GM12873 (cell line): ENCODE data around the gene NOP9.

Experiments
- CTCF ChIP-seq: IDR thresholded peaks from 2 replicates; pipeline ENCODE4 v1.5.1; 2012; ENCODE audit warnings: low read depth, mild to moderate bottlenecking, moderate library complexity, low read length, control low read depth; ENCODE audit not compliant: insufficient read depth; ENCODE audit errors: missing control alignments

The NOP9 gene

GRCh38 chr14:24343795-24344660 is 44.4 kb downstream of the NOP9 start:
- TF ChIP-seq CTCF: no peak

GRCh38 chr14:24347134-24347533 is 47.5 kb downstream of the NOP9 start:
- TF ChIP-seq CTCF: no peak

GRCh38 chr14:24348186-24348585 is 48.5 kb downstream of the NOP9 start:
- no peak for TF ChIP-seq CTCF

GRCh38 chr14:24349742-24350141 is 50.1 kb downstream of the NOP9 start:
- TF ChIP-seq CTCF: no peak

GRCh38 chr14:24351517-24351916 is 51.9 kb downstream of the NOP9 start:
- peak; percentile 12 for TF ChIP-seq CTCF

- TF ChIP-seq CTCF: no peak
Measured at GRCh38 chr14:24353559-24354481, 54.2 kb downstream of the NOP9 start.

GRCh38 chr14:24355009-24355408 is 55.4 kb downstream of the NOP9 start:
- no peak for TF ChIP-seq CTCF
